Fibroblast of the aortic adventitia (primary cell): ENCODE results near the gene PDSS2. TPM values are rescaled to one million over a fixed set of nuclear protein-coding genes. Genes with fewer than 3 reads are reported as not detected.

Experiments
- DNase-seq: peaks from one replicate; pipeline ENCODE4 v3.0.0-alpha.2; 2010; ENCODE audit warnings: low read depth
- H3K4me3 ChIP-seq: 2 replicates; pipeline ENCODE4 v1.5.1; 2011; ENCODE audit warnings: low read depth, mild to moderate bottlenecking, control low read depth, low read length, moderate library complexity
- total RNA-seq: library from RNA; depleted of rRNA; stranded (reverse); fragments of >200 nt; gene quantifications from 2 replicates; pipeline ENCODE4 v1.2.3, GENCODE V29; 2012; ENCODE audit warnings: low replicate concordance
- TF ChIP-seq, protein P1 (sequence below): IDR thresholded peaks from 2 replicates; pipeline ENCODE4 v1.5.1; 2011; ENCODE audit warnings: mild to moderate bottlenecking, low read length, control low read depth, inconsistent platforms; ENCODE audit not compliant: insufficient read depth

The PDSS2 gene
- total RNA-seq, 1 donor = 14.4 TPM

DNA sequence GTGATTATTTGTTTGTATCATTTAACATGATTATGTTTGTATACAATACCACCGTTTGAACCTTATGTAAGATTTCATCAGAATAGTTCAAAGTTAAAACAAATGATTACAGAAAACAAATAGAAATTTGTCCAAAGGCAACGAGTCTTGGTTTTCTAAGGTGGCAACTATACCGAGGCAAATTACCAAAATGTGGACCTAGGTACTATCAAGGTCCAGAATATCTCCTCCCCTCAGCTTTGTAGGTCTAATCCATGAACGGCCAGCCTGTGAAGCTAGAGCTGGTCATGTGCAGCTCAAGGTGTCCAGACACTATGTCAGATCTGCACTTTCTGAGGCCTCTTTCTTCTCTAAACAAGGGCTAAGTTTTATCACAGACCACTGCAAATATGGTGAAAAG is 192.4 kb downstream of the PDSS2 start:
- DNase-seq = no peak
- TF ChIP-seq, protein P1, sequence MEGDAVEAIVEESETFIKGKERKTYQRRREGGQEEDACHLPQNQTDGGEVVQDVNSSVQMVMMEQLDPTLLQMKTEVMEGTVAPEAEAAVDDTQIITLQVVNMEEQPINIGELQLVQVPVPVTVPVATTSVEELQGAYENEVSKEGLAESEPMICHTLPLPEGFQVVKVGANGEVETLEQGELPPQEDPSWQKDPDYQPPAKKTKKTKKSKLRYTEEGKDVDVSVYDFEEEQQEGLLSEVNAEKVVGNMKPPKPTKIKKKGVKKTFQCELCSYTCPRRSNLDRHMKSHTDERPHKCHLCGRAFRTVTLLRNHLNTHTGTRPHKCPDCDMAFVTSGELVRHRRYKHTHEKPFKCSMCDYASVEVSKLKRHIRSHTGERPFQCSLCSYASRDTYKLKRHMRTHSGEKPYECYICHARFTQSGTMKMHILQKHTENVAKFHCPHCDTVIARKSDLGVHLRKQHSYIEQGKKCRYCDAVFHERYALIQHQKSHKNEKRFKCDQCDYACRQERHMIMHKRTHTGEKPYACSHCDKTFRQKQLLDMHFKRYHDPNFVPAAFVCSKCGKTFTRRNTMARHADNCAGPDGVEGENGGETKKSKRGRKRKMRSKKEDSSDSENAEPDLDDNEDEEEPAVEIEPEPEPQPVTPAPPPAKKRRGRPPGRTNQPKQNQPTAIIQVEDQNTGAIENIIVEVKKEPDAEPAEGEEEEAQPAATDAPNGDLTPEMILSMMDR = no peak
- H3K4me3 ChIP-seq = no peak overlapping the region

DNA sequence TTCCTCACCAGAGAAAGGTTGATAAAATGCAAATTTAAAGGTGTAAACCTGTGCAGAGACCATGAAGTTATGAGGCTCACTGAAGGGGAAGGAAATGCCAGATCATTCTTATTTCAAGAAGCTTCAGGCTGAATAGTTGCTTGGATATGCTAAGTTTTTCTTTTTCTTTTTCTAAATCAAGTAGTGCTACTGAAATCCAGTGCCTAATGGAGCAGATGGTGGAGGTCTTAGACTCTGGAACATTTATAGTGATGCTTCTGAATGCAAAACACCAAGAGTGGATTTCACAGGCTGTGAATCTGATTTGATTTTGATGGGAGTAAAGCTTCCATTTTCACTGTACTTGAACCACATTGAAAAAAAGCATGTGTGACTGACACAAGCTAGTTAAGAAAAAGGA is 192.8 kb downstream of the PDSS2 start:
- DNase-seq = no peak
- no peak overlapping the region for H3K4me3 ChIP-seq
- TF ChIP-seq, protein P1 = no peak

DNA sequence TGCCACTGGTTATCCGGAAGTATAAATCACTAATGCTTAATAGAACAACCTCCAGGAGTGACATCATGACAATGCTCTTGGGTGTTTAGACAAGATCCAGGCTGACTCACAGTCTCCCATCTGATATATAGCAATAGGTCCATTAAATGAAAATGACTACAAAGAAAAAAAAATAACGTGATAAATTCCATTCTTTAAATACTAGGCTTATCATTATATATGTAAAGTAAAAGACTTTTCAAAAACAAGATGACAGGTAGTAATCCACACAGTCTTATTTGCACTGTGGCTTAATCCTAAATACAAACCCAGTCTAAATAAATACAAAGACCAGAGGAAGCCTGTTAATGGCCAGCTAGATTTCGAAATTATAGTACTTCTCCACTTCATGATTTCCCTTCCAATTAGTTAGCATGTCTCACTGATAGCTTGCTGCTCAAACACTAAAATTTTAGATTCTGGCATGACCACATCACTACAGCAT is 195.0 kb downstream of the PDSS2 start:
- TF ChIP-seq, protein P1 = no peak
- DNase-seq = peak; percentile 63
- H3K4me3 ChIP-seq = no peak overlapping the region

DNA sequence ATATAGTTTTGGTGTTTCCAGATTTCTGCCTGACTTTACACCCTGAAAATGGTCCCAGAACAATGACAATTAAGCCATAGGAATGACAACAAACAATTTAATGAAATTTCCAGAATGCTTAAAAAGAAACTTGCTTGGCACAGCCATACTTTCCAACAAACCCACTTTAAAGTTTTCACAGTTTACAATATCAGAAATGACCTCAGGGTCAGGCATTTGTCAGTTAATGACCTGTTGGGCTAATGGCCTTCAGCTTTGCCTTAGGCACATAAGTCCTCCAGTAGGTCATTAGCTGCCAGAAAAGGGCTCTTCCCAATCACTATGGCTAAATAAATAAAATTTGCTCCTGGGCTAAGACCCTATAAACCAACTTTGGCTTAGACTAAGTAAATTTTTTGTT is 199.4 kb downstream of the PDSS2 start:
- H3K4me3 ChIP-seq = no peak overlapping the region
- DNase-seq = no peak
- TF ChIP-seq, protein P1 = no peak

DNA sequence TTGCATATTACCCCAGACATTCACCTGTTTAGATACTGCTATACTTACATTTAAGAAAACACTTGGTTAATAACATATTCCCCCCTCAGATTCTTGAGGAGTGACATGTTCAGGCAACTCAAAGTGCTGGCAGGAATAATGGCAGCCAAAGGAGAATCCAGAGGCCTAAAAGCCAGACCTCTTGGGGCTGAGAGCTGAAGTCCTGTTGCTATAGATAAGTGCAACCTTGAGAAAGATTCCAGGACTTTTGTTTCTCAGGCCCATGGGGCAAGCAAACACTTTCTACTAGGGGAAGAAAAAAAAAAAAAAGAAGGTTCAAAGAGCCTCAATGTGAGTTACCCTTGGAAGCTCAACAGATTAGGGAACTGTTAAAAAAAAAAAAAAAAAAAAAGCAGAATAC is 211.2 kb downstream of the PDSS2 start:
- TF ChIP-seq, protein P1 = no peak
- H3K4me3 ChIP-seq = no peak overlapping the region
- DNase-seq = no peak

DNA sequence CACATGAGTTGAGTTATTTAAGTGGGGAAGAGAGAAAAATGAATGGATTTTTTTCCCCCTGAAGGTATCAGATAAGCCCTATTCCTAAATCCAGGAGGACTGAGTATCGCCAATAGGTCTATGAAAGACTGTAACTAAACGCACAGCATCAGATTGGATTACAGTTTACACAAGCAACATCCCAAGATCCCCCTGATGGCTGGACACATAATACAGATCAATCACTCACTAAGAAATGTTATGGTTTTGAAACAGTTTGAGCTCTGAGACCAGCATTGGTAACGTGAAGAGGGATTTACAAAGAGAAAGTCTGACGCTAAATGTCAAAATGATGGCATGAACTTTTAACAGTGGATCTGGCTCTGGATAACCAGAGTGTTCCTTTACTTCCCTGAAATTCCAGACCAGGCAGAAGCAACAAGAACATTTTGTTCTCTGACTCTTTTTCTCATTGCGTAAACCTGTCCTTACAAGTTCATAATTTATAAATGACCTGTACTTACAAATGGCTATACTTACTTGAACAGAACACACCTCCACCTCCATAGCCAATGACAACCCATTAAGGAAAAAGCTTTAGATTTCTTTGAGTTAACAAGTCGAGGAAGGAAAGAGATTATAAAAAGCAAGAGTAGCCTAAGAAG is 212.3 kb downstream of the PDSS2 start:
- no peak for DNase-seq
- TF ChIP-seq, protein P1 = no peak
- H3K4me3 ChIP-seq = no peak overlapping the region
